ENCODE data around the gene UIMC1. TPM values are rescaled to one million over a fixed set of nuclear protein-coding genes. Genes with fewer than 3 reads are reported as not detected.

The UIMC1 gene
- total RNA-seq, 2 experiments from 2014 or later, result 42.7 to 78.5 TPM

DNA sequence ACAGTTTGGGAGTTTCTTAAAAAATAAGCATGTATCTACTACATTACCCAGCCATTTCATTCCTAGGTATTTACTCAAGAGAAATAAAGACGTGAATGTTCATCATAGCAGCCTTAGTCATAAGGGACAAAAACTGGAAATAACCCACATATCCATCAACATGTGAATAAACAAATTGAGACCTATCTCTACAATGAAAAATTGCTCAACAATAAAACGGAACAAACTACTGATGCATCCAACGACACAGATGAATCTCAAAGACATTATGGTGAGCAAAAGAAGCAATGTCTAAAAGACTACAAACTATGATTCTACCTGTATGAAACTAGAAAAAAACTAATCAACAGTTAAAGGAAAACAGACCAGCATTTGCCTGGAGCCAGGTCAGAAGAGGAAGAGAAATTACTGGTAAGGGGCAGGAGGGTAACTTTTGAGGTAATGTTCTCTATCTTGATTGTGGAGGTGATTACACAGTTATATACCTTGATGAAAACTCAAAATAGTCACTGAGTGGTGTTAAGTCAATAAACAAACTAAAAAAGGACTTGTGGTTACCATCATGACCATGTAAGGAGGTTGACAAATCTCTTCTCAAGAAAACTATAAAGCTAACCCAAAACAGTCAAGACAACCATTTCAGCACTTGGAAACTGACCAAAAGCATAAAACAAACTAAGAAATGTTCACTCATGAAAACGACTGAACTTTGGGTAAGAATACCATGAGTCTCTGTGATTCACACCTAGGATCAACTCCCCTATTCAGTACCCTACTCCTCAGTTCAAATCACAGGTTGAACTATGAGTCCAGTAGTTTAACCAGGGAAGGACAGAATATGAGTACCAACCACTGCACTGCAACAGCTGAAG is 10.4 kb downstream of the UIMC1 start:
- peaks cover 62% of the 10 kb centered on the region for H3K4me1 ChIP-seq (ENCODE audit: insufficient read depth, low read length, poor library complexity, severe bottlenecking)
- H3K36me3 ChIP-seq (ENCODE audit: insufficient read depth, low read length), result peaks cover 43% of the 10 kb centered on the region
- H4K20me1 ChIP-seq (ENCODE audit: insufficient read depth, low read length), result peaks cover 14% of the 10 kb centered on the region
- H3K4me2 ChIP-seq (ENCODE audit: low read length), result peak overlapping the region; percentile 55
- H3K4me3 ChIP-seq (ENCODE audit: low read depth, low read length, poor library complexity, severe bottlenecking), result peak overlapping the region; percentile 1
- POLR2A ChIA-PET, result interaction anchor here (0.9 to 1.7 kb wide), 6 partner anchors 9 to 89 kb away, joined by 3 to 16 read pairs (median 8); no protein-coding TSS in a partner anchor
- peak overlapping the region; percentile 92 for H3K27ac ChIP-seq (ENCODE audit: low read depth, low read length, poor library complexity, severe bottlenecking)
- no peak overlapping the region for H2AFZ ChIP-seq (ENCODE audit: low read length)
- peaks cover 8% of the 10 kb centered on the region; the same call in 1 of the 2 replicates for H3K9me3 ChIP-seq (ENCODE audit: low read length)
- no peaks in the 10 kb centered on the region for H3K9me2 ChIP-seq (ENCODE audit: insufficient read depth, low read length)
- intact Hi-C loops (cut with micrococcal nuclease; ENCODE audit: unreplicated experiment), result loop anchor here (10.0 kb wide), 2 partner anchors 309 to 551 kb away; partner anchors contain the start of genes FAF2, PRELID1 and RAB24
- H3K79me2 ChIP-seq (ENCODE audit: insufficient read depth, low read depth, low read length), result peaks cover 100% of the 10 kb centered on the region
- peak; percentile 22 for DNase-seq (ENCODE audit: low spot score)
- no TSS peak for BruUV-seq (replicated peaks)
- TF ChIP-seq, protein P1, sequence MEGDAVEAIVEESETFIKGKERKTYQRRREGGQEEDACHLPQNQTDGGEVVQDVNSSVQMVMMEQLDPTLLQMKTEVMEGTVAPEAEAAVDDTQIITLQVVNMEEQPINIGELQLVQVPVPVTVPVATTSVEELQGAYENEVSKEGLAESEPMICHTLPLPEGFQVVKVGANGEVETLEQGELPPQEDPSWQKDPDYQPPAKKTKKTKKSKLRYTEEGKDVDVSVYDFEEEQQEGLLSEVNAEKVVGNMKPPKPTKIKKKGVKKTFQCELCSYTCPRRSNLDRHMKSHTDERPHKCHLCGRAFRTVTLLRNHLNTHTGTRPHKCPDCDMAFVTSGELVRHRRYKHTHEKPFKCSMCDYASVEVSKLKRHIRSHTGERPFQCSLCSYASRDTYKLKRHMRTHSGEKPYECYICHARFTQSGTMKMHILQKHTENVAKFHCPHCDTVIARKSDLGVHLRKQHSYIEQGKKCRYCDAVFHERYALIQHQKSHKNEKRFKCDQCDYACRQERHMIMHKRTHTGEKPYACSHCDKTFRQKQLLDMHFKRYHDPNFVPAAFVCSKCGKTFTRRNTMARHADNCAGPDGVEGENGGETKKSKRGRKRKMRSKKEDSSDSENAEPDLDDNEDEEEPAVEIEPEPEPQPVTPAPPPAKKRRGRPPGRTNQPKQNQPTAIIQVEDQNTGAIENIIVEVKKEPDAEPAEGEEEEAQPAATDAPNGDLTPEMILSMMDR (conservative IDR thresholded peaks at IDR 0.05; ENCODE audit: low read length), result no peak
- TF ChIP-seq EZH2phosphoT487 (IDR thresholded peaks at IDR 0.05; ENCODE audit: borderline replicate concordance, low read depth, low read length), result no peak
- CTCF ChIA-PET (ENCODE audit: unreplicated experiment), result interaction anchor here (1.6 kb wide), 1 partner anchor 9 kb away, joined by 4 read pairs; no protein-coding TSS in a partner anchor

DNA sequence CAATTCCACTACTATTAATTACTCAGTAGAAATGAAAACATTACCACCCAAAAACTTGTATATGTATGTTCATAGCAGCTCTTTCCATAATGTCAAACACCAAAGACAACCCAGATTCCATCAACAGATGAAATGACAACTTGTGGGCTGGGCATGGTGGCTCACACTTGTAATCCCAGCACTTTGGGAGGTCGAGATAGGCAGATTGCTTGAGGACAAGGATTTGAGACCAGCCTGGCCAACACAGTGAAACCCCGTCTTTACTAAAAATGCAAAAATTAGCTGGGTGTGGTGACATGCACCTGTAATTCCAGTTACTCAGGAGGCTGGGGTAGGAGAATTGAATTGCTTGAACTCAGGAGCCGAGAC is 11.5 kb downstream of the UIMC1 start:
- H2AFZ ChIP-seq (ENCODE audit: low read length), result no peak overlapping the region
- no TSS peak for BruUV-seq (replicated peaks)
- peaks cover 100% of the 10 kb centered on the region for H3K79me2 ChIP-seq (ENCODE audit: insufficient read depth, low read depth, low read length)
- peaks cover 10% of the 10 kb centered on the region; the same call in 1 of the 2 replicates for H3K9me3 ChIP-seq (ENCODE audit: low read length)
- H3K9me2 ChIP-seq (ENCODE audit: insufficient read depth, low read length), result no peaks in the 10 kb centered on the region
- H3K4me1 ChIP-seq (ENCODE audit: insufficient read depth, low read length, poor library complexity, severe bottlenecking), result peaks cover 68% of the 10 kb centered on the region
- CTCF ChIA-PET (ENCODE audit: unreplicated experiment), result interaction anchor here (0.6 kb wide), 1 partner anchor 53 kb away, joined by 3 read pairs; no protein-coding TSS in a partner anchor
- H4K20me1 ChIP-seq (ENCODE audit: insufficient read depth, low read length), result peaks cover 13% of the 10 kb centered on the region
- intact Hi-C loops (cut with micrococcal nuclease; ENCODE audit: unreplicated experiment), result loop anchor here (10.0 kb wide), 2 partner anchors 310 to 550 kb away; partner anchors contain the start of genes FAF2, PRELID1 and RAB24
- H3K4me3 ChIP-seq (ENCODE audit: low read depth, low read length, poor library complexity, severe bottlenecking), result peak overlapping the region; percentile 44
- TF ChIP-seq, protein P1 (conservative IDR thresholded peaks at IDR 0.05; ENCODE audit: low read length), result no peak
- no peak for TF ChIP-seq EZH2phosphoT487 (IDR thresholded peaks at IDR 0.05; ENCODE audit: borderline replicate concordance, low read depth, low read length)
- DNase-seq (ENCODE audit: low spot score), result no peak
- POLR2A ChIA-PET, result interaction anchor here (0.7 to 1.6 kb wide), 7 partner anchors 9 to 123 kb away, joined by 3 to 16 read pairs (median 4); no protein-coding TSS in a partner anchor
- peak overlapping the region; percentile 60 for H3K4me2 ChIP-seq (ENCODE audit: low read length)
- peaks cover 39% of the 10 kb centered on the region for H3K36me3 ChIP-seq (ENCODE audit: insufficient read depth, low read length)
- H3K27ac ChIP-seq (ENCODE audit: low read depth, low read length, poor library complexity, severe bottlenecking), result peak overlapping the region; percentile 92
